Iris pigment epithelial cell (primary cell): ENCODE results near the gene BTG4.
A peak's percentile ranks its signal among the peaks of the same experiment; 100 is the strongest.

Experiments used
- DNase-seq: peaks from one replicate; pipeline ENCODE4 v3.0.0-alpha.2; 2011; ENCODE audit warnings: low read depth

The BTG4 gene

GRCh38 chr11:111490496-111490895, 21.7 kb downstream of the BTG4 start:
- no peak for DNase-seq

- no peak for DNase-seq
These were observed 28.8 kb downstream of the BTG4 start for GRCh38 chr11:111483431-111483830.

GRCh38 chr11:111479666-111480065, 32.5 kb downstream of the BTG4 start:
- no peak for DNase-seq

DNA sequence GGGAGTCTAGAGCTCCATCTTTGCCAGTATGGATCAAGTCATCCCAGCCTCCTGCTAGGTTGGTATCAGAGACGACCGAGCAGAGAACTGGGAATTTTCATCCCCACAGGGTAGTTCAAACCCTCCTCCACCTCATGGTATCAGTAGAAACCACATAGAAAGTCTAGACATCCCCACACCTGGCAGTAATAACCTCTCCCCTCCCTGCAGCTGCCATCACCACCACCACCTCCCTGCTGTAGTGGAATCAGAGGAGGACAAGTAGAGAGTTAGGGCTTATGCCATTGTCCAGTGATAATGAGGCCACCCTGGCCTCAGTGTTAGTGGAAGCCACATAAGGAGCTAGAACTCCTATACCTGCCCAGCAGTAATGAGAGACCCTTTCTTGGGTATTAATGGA, 34.3 kb downstream of the BTG4 start:
- no peak for DNase-seq

- DNase-seq = no peak
These were observed 35.2 kb downstream of the BTG4 start for GRCh38 chr11:111476956-111477355.

DNA sequence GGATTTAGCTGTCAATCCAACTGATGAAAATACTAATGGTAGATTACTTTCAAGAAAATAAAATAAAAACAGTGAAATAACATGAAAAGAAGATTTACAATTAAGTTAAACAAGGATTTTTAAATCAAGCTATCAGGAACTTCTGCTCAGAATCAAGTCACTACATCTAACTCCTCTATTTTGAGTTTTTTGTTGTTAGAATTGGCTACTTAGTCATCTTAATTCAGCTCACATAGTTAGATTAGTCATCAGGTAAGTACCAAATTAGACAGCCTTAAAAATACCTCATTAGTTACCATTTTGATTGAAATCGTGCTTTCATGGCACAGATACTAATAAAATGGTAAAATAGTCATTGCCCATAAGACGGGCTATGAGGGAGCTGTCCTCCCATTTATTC, 35.8 kb downstream of the BTG4 start:
- no peak for DNase-seq

GRCh38 chr11:111474432-111474831, 37.8 kb downstream of the BTG4 start:
- no peak for DNase-seq

DNA sequence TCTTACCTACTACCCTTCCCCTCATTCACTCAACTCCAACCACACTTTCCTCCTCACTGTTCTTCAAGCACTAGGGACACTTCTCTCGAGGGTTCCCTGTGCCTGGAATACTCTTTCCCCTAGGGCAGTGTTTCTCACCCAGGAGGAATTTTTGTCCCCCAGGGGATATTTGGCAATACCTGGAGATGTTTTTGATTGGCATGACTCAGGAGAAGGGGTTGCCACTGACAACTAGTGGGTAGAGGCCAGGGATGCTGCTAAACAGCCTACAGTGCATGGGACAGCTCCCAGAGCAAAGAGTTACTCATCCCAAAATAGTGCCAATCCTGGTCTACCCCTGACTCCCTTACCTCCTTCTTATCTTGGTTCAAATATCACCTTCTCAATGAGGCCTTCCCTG, 40.0 kb downstream of the BTG4 start:
- no peak for DNase-seq

DNA sequence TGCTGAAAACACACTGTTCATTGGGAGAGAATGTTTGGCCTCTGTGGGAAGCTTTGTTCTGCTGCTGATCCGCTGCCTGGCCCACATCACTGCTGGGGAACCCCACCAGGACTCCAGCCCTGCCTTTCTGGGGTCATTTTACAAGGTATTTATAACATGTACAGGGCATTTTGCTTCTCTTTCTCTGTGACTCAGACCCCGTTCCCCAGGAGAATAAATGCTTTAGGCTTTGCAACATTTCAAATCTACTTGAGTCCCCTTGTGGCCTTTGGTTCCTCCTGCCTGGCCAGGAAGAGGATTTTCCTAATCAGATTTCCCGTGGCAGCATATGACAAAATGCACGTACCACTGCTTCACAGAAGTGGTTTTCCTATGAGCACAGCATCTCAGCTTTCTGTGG, 43.0 kb downstream of the BTG4 start:
- peak; percentile 48 for DNase-seq

- DNase-seq = no peak
These were observed 45.6 kb downstream of the BTG4 start for GRCh38 chr11:111466615-111467014.

DNA sequence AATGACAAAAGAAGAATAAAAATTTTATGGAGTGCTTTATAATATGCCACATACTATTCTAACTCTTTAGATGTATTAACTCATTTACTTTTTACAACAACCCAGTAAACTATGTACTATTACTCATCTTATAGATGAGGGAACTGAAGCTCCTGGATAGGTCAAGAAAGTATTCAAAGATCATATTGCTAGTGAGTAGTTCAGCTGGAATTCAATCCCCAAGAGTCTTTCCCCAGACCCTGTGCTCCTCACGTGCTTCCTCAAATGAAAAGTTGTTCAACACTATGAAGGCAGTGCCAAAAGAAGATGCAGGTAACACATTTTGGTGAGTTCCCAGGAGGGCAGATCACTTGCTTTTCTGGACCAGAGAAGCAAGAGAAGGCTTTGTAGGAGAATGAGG, 46.8 kb downstream of the BTG4 start:
- DNase-seq = peak; percentile 84

- no peak for DNase-seq
These were observed 48.9 kb downstream of the BTG4 start for GRCh38 chr11:111463276-111463675.

DNA sequence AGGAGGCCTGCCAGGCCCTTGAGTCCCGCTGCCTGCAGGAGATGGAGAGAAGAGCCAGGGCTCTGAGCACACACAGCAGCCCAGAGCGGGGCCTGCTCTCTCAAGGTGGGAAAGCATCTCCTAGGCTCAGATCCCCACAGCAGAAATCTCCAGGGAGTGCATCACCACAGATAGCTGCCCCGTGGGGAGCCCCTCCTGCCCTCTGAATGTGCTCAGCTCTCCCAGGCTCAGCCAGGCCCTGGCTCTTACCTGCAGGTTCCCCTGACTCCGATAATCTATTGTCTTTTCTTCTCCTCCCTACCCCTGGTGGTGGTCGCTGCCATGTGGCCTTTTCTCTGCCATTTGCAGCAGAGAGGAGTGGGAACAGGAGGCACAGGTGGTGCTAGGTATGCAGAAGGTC, 49.9 kb downstream of the BTG4 start:
- no peak for DNase-seq

DNA sequence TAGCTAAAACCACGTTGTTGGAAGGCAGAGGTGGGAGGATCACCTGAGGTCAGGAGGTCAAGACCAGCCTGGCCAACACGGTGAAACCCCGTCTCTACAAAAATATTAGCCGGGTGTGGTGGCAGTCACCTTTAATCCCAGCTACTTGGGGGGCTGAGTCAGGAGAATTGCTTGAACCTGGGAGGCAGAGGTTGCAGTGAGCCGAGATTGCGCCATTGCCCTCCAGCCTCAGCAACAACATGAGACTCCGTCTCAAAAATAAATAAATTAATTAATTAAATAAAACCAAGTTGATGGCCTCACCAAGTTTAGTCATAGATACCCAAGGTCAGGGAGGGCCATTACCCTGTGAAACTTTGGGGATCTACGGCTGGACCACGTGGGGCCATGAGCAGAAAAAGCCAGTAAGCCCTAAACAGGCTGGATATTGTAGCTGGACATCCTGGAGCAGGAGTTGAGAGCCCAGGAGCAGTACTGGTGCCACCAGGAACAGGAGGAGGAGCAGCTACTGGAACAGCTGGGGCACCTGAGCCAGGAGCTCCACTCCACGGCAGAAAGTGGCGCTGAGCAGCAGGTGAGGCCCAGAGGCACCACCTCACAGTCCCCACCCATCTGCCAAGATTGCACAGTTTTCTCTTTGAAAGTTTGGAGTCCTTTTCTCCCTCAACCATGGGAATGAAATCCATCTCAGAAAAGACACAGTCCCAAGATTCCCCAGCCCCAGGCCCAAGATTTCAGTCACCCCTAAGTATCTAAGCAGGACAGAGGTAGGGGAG, 50.5 kb downstream of the BTG4 start:
- DNase-seq = peak; percentile 27

DNA sequence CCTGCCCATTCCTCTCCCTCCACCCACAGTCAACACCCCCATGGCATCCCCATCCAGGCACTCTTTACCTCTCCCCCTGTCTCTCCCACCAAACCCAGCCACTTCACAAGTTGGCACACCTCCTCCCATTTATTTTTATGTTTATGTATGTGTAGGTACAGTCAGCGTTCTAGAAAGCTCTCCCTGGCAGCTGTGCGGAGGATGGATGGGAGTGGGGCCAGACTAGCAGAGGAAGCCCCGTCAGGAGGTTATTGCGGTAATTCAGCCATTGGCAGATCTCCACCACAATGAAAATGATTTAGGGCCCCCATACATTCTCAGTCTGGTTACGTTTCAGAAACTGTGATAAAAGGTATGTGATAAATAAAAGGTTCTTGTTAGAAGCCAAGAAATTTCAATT, 51.3 kb downstream of the BTG4 start:
- peak; percentile 54 for DNase-seq

DNA sequence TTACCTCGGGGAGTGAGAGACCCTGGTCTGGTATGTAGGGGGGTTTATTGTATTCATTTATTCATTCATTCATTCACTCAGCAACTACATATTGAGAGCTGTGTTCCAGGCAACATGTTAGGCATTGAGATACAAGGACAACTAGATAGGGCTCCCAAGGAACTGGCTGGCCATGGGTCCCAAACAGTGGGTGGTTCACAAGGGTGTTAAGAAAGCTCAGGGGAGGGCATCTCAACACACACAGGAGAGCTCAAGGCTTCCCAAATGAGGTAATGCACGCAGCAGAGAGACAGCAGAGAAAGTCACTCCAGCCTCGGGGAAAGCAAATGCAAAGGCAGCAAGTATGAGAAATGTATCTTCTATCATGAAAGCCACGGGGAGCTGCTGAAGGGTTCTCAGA, 51.8 kb downstream of the BTG4 start:
- no peak for DNase-seq

GRCh38 chr11:111459506-111460270, 52.5 kb downstream of the BTG4 start:
- no peak for DNase-seq

DNA sequence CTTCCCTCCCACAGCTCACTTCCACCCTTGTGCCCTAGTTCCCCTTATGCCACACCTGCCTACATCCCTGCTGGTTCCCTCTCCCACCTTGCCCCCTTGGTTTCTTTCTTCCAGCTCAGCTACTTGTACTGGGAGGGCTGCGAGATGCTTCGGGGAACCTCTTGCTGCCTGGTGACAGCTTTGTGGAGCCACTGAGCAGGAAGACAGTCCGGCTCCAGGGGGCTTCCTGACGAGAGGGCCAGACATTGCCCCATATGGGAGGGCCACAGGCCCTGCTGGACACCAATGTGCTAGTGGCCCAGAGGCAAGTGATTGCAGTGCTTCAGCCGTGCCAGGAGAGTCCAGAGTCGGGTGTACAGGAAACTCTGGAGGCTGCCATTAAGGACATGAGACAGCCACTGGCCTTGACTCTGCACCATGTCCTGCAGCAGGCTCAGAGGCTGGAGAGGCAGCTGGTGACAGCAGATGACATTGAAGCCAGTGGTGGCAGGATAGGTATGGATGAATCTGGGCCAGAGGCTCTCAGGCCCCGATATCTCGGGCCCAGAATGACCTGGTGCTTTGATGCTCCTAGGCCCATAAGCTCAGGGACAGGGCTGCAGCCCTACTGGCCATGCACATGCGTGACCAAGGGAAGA, 54.3 kb downstream of the BTG4 start:
- DNase-seq = no peak

- no peak for DNase-seq
These were observed 55.1 kb downstream of the BTG4 start for GRCh38 chr11:111456859-111457730.

DNA sequence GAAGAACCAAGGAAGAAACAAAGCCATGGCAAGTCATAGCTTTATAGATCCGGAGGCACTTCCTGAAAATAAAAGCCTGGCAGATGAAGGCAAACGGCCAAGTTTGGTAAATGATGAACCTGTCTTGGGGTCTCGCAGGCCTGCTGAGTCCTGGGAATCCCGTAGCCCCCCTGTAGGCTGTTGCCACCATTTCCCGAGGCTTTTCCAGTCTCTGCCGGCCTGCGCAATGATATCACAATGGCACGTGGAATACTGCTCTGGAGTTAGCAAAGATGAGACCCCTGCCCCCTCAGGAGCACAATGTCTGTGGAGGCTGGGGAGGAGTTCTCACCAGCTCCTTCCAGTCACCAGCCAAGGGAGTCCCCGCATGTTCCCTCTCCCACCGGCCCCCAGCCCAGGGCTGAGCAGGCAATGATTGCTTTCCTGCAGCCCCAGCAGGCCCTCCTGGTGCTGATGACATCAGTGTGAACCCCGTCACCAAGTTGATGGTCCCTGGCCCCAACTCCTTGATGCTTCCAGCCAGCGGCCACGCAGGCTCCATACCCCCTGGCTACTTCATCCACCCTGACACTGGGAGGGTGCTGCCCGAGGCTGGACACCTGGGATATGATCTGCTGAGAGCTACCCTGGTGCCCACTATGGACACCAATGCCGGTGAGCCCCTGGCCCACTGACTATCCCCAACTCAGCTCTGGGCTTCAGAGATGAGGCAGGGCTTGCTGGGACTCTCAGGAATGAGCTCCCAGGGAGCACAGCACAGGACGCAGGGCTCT, 55.9 kb downstream of the BTG4 start:
- DNase-seq = no peak
